Osteoblast (primary cell): ENCODE measurements around the gene UHRF2. TPM values are rescaled to one million over a fixed set of nuclear protein-coding genes. Genes with fewer than 3 reads are reported as not detected.
A peak's percentile ranks its signal among the peaks of the same experiment; 100 is the strongest.

Experiments
- DNase-seq: peaks from one replicate; pipeline ENCODE4 v3.0.0; 2011; ENCODE audit warnings: low spot score, mixed read lengths; ENCODE audit not compliant: insufficient read length; ENCODE audit errors: missing footprints
- H2AFZ ChIP-seq: 2 replicates; pipeline ENCODE4 v1.6.0; 2011; ENCODE audit warnings: mild to moderate bottlenecking, low read length
- H3K27ac ChIP-seq: 2 replicates; pipeline ENCODE4 v1.5.1; 2011; ENCODE audit warnings: mild to moderate bottlenecking, low read depth, low read length, moderate library complexity
- H3K27me3 ChIP-seq: 2 replicates; pipeline ENCODE4 v1.6.0; 2012; ENCODE audit warnings: mild to moderate bottlenecking, control low read depth, inconsistent platforms, low read length, moderate library complexity; ENCODE audit not compliant: insufficient read depth
- H3K36me3 ChIP-seq: 2 replicates; pipeline ENCODE4 v1.5.1; 2011; ENCODE audit warnings: mild to moderate bottlenecking, low read length, control low read depth, moderate library complexity; ENCODE audit not compliant: insufficient read depth
- H3K4me1 ChIP-seq: 2 replicates; pipeline ENCODE4 v1.5.1; 2011; ENCODE audit warnings: mild to moderate bottlenecking, low read length, control low read depth, moderate library complexity; ENCODE audit not compliant: insufficient read depth
- H3K4me2 ChIP-seq: 2 replicates; pipeline ENCODE4 v1.6.0; 2011; ENCODE audit warnings: mild to moderate bottlenecking, low read length; ENCODE audit not compliant: insufficient read depth
- H3K4me3 ChIP-seq: fragments of 200-600 bp; sonication (generic); 3 replicates; pipeline ENCODE4 v1.5.1; 2012; ENCODE audit warnings: mild to moderate bottlenecking, low read length, inconsistent platforms; ENCODE audit not compliant: insufficient read depth
- H3K79me2 ChIP-seq: 2 replicates; pipeline ENCODE4 v1.6.0; 2012; ENCODE audit warnings: mild to moderate bottlenecking, low read length, control low read depth, inconsistent platforms; ENCODE audit not compliant: insufficient read depth
- H3K9me3 ChIP-seq: 2 replicates; pipeline ENCODE4 v1.5.1; 2011; ENCODE audit warnings: low read depth, low read length, control low read depth
- H4K20me1 ChIP-seq: 2 replicates; pipeline ENCODE4 v1.6.0; 2012; ENCODE audit warnings: mild to moderate bottlenecking, low read length, control low read depth; ENCODE audit not compliant: insufficient read depth
- CTCF ChIP-seq: IDR thresholded peaks from 2 replicates; pipeline ENCODE4 v1.5.1; 2011; ENCODE audit warnings: mild to moderate bottlenecking, low read depth, low read length, moderate library complexity; ENCODE audit errors: extremely low read depth
- total RNA-seq: library from RNA; depleted of rRNA; stranded (reverse); fragments of >200 nt; gene quantifications from 2 replicates; pipeline ENCODE4 v1.2.3, GENCODE V29; 2012

Gene UHRF2
- total RNA-seq, 1 donor: 84.3 TPM

GRCh38 chr9:6428940-6429889, 16.2 kb downstream of the UHRF2 start:
- H3K9me3 ChIP-seq: no peaks in the 10 kb centered on the region
- H4K20me1 ChIP-seq: peaks cover 27% of the 10 kb centered on the region
- peaks cover 49% of the 10 kb centered on the region for H3K4me1 ChIP-seq
- peaks cover 4% of the 10 kb centered on the region for H3K36me3 ChIP-seq
- no peak overlapping the region for H3K27ac ChIP-seq
- no peak for DNase-seq
- no peak overlapping the region for H3K4me3 ChIP-seq
- peaks cover 100% of the 10 kb centered on the region for H3K79me2 ChIP-seq
- no peaks in the 10 kb centered on the region for H3K27me3 ChIP-seq
- H2AFZ ChIP-seq: no peak overlapping the region
- H3K4me2 ChIP-seq: no peak overlapping the region
- TF ChIP-seq CTCF: no peak

GRCh38 chr9:6431038-6431437, 18.0 kb downstream of the UHRF2 start:
- peaks cover 34% of the 10 kb centered on the region for H3K4me1 ChIP-seq
- DNase-seq: no peak
- peak overlapping the region; percentile 70 for H3K27ac ChIP-seq
- H3K4me2 ChIP-seq: no peak overlapping the region
- no peaks in the 10 kb centered on the region for H3K9me3 ChIP-seq
- H3K4me3 ChIP-seq: no peak overlapping the region
- H4K20me1 ChIP-seq: peaks cover 22% of the 10 kb centered on the region
- no peak for TF ChIP-seq CTCF
- H3K79me2 ChIP-seq: peaks cover 100% of the 10 kb centered on the region
- H2AFZ ChIP-seq: no peak overlapping the region
- peaks cover 17% of the 10 kb centered on the region for H3K36me3 ChIP-seq
- no peaks in the 10 kb centered on the region for H3K27me3 ChIP-seq

GRCh38 chr9:6433410-6433809, 20.4 kb downstream of the UHRF2 start:
- no peak overlapping the region for H2AFZ ChIP-seq
- peak overlapping the region; percentile 89 for H3K27ac ChIP-seq
- peaks cover 24% of the 10 kb centered on the region for H3K36me3 ChIP-seq
- H3K4me2 ChIP-seq: peak overlapping the region; percentile 43
- no peak for TF ChIP-seq CTCF
- H4K20me1 ChIP-seq: peaks cover 29% of the 10 kb centered on the region
- no peaks in the 10 kb centered on the region for H3K9me3 ChIP-seq
- peaks cover 31% of the 10 kb centered on the region for H3K4me1 ChIP-seq
- H3K27me3 ChIP-seq: no peaks in the 10 kb centered on the region
- DNase-seq: no peak
- H3K79me2 ChIP-seq: peaks cover 100% of the 10 kb centered on the region
- no peak overlapping the region for H3K4me3 ChIP-seq

GRCh38 chr9:6439051-6439703, 26.2 kb downstream of the UHRF2 start:
- no peak for TF ChIP-seq CTCF
- H3K27ac ChIP-seq: no peak overlapping the region
- H3K9me3 ChIP-seq: no peaks in the 10 kb centered on the region
- H3K36me3 ChIP-seq: peaks cover 20% of the 10 kb centered on the region
- H2AFZ ChIP-seq: no peak overlapping the region
- peaks cover 17% of the 10 kb centered on the region for H3K4me1 ChIP-seq
- no peaks in the 10 kb centered on the region for H3K27me3 ChIP-seq
- no peak for DNase-seq
- H4K20me1 ChIP-seq: peaks cover 45% of the 10 kb centered on the region
- no peak overlapping the region for H3K4me3 ChIP-seq
- no peak overlapping the region for H3K4me2 ChIP-seq
- H3K79me2 ChIP-seq: peaks cover 100% of the 10 kb centered on the region
